SK-N-SH (cell line): Measurements from ENCODE around the gene KRT40.

Experiments
- ELF1 ChIP-seq: IDR thresholded peaks from 2 replicates; pipeline ENCODE4 v1.4.0; 2012
- EZH2phosphoT487 ChIP-seq: fragments of 200-600 bp; sonication (generic); IDR thresholded peaks from 2 replicates; pipeline ENCODE4 v1.6.1; 2017; ENCODE audit warnings: low read depth, mixed run types, mild to moderate bottlenecking, antibody characterized with exemption, moderate library complexity, borderline replicate concordance
- FOXJ3 ChIP-seq: sonication (generic); formaldehyde crosslinking; IDR thresholded peaks from 2 replicates; pipeline ENCODE4 v1.5.1; 2020; ENCODE audit warnings: mild to moderate bottlenecking, missing genetic modification reagents
- POLR2AphosphoS5 ChIP-seq: IDR thresholded peaks from 2 replicates; pipeline ENCODE4 v1.6.1; 2012; ENCODE audit warnings: low read depth, low read length
- RAD21 ChIP-seq: IDR thresholded peaks from 2 replicates; pipeline ENCODE4 v1.6.1; 2012; ENCODE audit warnings: mild to moderate bottlenecking, low read length
- RFX5 ChIP-seq: IDR thresholded peaks from 2 replicates; pipeline ENCODE4 v1.6.1; 2012; ENCODE audit warnings: mild to moderate bottlenecking, improper control_type of control experiment, low read length
- TEAD4 ChIP-seq: IDR thresholded peaks from 2 replicates; pipeline ENCODE4 v1.4.0; 2012; ENCODE audit warnings: mild to moderate bottlenecking, borderline replicate concordance; ENCODE audit not compliant: insufficient read depth
- TF ChIP-seq, protein P1 (sequence below): IDR thresholded peaks from 2 replicates; pipeline ENCODE4 v1.4.0; 2012; ENCODE audit warnings: low read depth
- TF ChIP-seq, protein P2 (sequence below): fragments of 200-600 bp; sonication (generic); IDR thresholded peaks from 2 replicates; pipeline ENCODE4 v1.6.1; 2017; ENCODE audit warnings: antibody characterized with exemption, mild to moderate bottlenecking, moderate library complexity
- TF ChIP-seq, protein P3 (sequence below): fragments of 150-350 bp; IDR thresholded peaks from 2 replicates; pipeline ENCODE4 v1.6.1; 2017; ENCODE audit warnings: antibody characterized with exemption, low read length, low read depth, borderline replicate concordance

DNA sequence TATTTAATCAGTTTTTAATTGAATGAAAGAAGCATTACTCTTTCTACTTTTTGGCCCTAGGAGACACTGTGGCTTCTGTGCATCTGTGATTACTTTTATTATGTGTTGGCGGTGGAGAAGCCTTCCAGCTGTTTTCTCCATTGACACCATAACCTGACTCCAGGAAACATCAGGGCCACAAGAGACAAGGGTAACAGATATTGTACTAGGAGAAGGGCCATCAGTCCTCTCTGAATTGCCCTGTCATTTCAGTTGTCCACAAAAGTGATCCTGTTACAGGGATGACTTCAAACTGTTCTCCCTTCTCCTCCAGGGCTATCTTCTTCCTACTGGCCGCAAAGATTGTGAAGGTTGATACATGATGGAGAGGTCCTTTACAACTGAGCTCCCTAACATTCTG, 32.0 kb downstream of the KRT40 start:
- no peak for TF ChIP-seq RFX5
- TF ChIP-seq POLR2AphosphoS5, result no peak
- TF ChIP-seq, protein P1, sequence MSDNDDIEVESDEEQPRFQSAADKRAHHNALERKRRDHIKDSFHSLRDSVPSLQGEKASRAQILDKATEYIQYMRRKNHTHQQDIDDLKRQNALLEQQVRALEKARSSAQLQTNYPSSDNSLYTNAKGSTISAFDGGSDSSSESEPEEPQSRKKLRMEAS, result no peak
- TF ChIP-seq, protein P2, sequence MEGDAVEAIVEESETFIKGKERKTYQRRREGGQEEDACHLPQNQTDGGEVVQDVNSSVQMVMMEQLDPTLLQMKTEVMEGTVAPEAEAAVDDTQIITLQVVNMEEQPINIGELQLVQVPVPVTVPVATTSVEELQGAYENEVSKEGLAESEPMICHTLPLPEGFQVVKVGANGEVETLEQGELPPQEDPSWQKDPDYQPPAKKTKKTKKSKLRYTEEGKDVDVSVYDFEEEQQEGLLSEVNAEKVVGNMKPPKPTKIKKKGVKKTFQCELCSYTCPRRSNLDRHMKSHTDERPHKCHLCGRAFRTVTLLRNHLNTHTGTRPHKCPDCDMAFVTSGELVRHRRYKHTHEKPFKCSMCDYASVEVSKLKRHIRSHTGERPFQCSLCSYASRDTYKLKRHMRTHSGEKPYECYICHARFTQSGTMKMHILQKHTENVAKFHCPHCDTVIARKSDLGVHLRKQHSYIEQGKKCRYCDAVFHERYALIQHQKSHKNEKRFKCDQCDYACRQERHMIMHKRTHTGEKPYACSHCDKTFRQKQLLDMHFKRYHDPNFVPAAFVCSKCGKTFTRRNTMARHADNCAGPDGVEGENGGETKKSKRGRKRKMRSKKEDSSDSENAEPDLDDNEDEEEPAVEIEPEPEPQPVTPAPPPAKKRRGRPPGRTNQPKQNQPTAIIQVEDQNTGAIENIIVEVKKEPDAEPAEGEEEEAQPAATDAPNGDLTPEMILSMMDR, result no peak
- no peak for TF ChIP-seq ELF1
- TF ChIP-seq RAD21, result no peak
- no peak for TF ChIP-seq EZH2phosphoT487
- no peak for TF ChIP-seq TEAD4
- no peak for TF ChIP-seq FOXJ3 (CRISPR knock-in tag)
- TF ChIP-seq, protein P3, sequence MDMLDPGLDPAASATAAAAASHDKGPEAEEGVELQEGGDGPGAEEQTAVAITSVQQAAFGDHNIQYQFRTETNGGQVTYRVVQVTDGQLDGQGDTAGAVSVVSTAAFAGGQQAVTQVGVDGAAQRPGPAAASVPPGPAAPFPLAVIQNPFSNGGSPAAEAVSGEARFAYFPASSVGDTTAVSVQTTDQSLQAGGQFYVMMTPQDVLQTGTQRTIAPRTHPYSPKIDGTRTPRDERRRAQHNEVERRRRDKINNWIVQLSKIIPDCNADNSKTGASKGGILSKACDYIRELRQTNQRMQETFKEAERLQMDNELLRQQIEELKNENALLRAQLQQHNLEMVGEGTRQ, result no peak
